Nephron (organoid): Measurements from ENCODE around the gene PSAPL1.

Source experiments
- H3K27ac Mint-ChIP-seq, 3 experiments: 2 replicates each; pipeline ENCODE4 v1.8.0; 2020; ENCODE audit warnings: mixed read lengths in 3 of 3, mild to moderate bottlenecking in 2 of 3, moderate library complexity in 1 of 3
- H3K27me3 Mint-ChIP-seq: 2 replicates; pipeline ENCODE4 v1.8.0; 2021; ENCODE audit warnings: low read depth, mild to moderate bottlenecking, moderate library complexity, mixed read lengths
- H3K36me3 Mint-ChIP-seq: 2 replicates; pipeline ENCODE4 v1.8.0; 2020; ENCODE audit warnings: low read depth, mixed read lengths
- H3K4me1 Mint-ChIP-seq: 2 replicates; pipeline ENCODE4 v1.8.0; 2020; ENCODE audit warnings: mixed read lengths
- H3K4me3 Mint-ChIP-seq, 3 experiments: 2 replicates each; pipeline ENCODE4 v1.8.0; 2020; ENCODE audit warnings: mild to moderate bottlenecking in 3 of 3, mixed read lengths in 3 of 3, moderate library complexity in 2 of 3
- H3K9me3 Mint-ChIP-seq: 2 replicates; pipeline ENCODE4 v1.8.0; 2020; ENCODE audit warnings: mixed read lengths
- TF ChIP-seq, protein P1 (sequence below), 3 experiments: fragments of 200-600 bp; sonication (generic); IDR thresholded peaks; one replicate each; pipeline ENCODE4 v1.5.0; 2021; ENCODE audit warnings: antibody characterized with exemption in 3 of 3; ENCODE audit not compliant: unreplicated experiment in 3 of 3

PSAPL1 gene

DNA sequence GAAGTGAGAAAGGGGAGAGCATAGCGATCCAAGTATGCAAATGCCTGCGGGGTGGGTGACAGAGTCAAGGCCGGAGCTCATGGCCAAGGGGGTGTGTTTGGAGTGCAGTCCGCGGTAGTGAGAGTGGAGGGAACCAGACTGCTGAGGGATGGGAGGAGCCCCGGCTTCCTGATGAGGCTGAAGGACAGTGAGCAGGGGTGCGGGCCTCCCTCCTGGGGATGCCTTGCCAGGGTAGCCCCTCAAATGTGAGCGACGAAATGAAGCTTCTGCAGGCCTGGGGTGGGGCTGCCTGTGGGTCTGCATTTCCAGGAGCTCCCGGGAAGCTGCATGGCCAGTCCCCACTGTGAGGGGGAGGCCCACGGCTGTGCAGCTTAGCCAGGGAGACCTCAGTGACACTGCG, 45.0 kb downstream of the PSAPL1 start:
- no peaks in the 10 kb centered on the region for H3K36me3 Mint-ChIP-seq
- TF ChIP-seq, protein P1, sequence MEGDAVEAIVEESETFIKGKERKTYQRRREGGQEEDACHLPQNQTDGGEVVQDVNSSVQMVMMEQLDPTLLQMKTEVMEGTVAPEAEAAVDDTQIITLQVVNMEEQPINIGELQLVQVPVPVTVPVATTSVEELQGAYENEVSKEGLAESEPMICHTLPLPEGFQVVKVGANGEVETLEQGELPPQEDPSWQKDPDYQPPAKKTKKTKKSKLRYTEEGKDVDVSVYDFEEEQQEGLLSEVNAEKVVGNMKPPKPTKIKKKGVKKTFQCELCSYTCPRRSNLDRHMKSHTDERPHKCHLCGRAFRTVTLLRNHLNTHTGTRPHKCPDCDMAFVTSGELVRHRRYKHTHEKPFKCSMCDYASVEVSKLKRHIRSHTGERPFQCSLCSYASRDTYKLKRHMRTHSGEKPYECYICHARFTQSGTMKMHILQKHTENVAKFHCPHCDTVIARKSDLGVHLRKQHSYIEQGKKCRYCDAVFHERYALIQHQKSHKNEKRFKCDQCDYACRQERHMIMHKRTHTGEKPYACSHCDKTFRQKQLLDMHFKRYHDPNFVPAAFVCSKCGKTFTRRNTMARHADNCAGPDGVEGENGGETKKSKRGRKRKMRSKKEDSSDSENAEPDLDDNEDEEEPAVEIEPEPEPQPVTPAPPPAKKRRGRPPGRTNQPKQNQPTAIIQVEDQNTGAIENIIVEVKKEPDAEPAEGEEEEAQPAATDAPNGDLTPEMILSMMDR (IDR thresholded peaks at IDR 0.05; ENCODE audit: unreplicated experiment in 3 of 3) = no peak
- no peak overlapping the region for H3K27ac Mint-ChIP-seq
- peaks cover 30% of the 10 kb centered on the region for H3K27me3 Mint-ChIP-seq
- peaks cover 45% of the 10 kb centered on the region for H3K4me1 Mint-ChIP-seq
- no peak overlapping the region for H3K4me3 Mint-ChIP-seq
- H3K9me3 Mint-ChIP-seq = no peaks in the 10 kb centered on the region

DNA sequence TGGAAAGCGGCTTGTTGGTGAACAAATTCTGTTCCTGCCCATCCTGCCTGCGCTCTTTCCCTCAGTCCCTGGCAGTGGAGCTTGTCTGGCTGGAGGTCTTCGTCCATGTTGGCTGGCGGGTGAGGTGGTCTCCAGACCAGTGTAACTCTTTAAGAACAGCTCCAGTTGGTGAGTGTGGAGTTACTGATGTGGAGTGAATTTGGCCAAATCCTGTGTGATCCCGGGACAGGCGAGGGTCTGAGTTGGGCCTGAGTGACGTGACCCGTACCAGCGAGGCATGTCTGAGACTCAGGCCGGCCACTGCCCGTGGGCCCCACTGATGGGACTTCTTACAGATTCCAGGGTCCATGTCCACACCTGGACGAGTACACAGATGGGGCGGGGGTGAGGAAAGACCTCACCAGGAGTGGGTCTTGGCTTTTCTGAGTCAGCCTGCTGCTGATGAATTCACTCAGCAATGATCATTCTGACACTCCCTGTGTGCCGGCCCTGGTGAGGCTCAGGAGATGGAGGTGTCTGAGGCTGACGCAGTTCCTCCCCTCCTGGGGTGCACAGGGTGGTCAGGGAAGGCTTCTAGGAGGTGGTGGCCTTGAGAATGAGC, 45.5 kb downstream of the PSAPL1 start:
- Mint-ChIP-seq H3K4me3 (no peak overlapping the region), H3K4me1 (peaks cover 40% of the 10 kb centered on the region), H3K27ac (no peak overlapping the region), H3K36me3 (no peaks in the 10 kb centered on the region), H3K27me3 (peaks cover 26% of the 10 kb centered on the region), H3K9me3 (no peaks in the 10 kb centered on the region)
- TF ChIP-seq, protein P1 (IDR thresholded peaks at IDR 0.05; ENCODE audit: unreplicated experiment in 3 of 3) = no peak

DNA sequence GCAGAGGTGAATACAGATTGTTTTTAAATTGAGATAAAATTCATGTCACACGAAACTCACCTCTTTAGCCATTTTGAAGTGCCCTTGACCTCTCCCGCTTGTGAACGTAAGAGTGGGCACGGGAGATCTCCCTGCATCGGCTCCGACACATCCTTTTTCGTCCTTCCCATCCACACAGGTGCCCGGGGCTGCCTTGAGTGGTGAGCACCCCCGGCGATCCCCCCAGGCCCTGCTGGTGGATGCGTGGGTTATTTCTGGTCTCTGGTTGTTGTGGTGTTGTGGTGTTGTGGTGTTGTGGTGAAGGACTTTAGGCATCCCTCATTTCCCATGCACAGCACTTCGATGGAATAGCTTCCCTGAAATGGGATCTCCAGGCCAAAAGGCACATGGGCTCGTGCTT, 46.1 kb downstream of the PSAPL1 start:
- Mint-ChIP-seq H3K27ac (no peak overlapping the region), H3K4me3 (no peak overlapping the region), H3K4me1 (peaks cover 38% of the 10 kb centered on the region), H3K36me3 (no peaks in the 10 kb centered on the region), H3K27me3 (peaks cover 23% of the 10 kb centered on the region), H3K9me3 (no peaks in the 10 kb centered on the region)
- TF ChIP-seq, protein P1 (IDR thresholded peaks at IDR 0.05; ENCODE audit: unreplicated experiment in 3 of 3) = no peak

DNA sequence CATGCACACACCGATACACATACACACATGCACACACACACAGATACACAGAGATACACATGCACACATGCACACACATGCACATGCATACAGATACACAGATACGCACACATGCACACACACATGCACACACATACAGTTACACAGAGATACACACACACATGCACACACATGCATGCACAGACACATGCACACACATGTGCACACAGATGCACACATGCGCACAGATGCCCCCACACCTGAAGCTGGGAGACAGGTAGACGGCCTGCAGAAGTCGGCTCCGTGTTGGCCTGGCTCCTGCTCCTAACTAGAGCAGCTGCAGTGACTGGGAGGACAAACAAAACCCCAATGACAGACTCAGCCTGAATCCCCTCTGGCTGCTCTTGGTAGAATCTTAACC, 46.8 kb downstream of the PSAPL1 start:
- H3K9me3 Mint-ChIP-seq = no peaks in the 10 kb centered on the region
- peaks cover 38% of the 10 kb centered on the region for H3K4me1 Mint-ChIP-seq
- H3K4me3 Mint-ChIP-seq = no peak overlapping the region
- peaks cover 19% of the 10 kb centered on the region for H3K27me3 Mint-ChIP-seq
- TF ChIP-seq, protein P1 (IDR thresholded peaks at IDR 0.05; ENCODE audit: unreplicated experiment in 3 of 3) = no peak
- H3K36me3 Mint-ChIP-seq = no peaks in the 10 kb centered on the region
- no peak overlapping the region for H3K27ac Mint-ChIP-seq

DNA sequence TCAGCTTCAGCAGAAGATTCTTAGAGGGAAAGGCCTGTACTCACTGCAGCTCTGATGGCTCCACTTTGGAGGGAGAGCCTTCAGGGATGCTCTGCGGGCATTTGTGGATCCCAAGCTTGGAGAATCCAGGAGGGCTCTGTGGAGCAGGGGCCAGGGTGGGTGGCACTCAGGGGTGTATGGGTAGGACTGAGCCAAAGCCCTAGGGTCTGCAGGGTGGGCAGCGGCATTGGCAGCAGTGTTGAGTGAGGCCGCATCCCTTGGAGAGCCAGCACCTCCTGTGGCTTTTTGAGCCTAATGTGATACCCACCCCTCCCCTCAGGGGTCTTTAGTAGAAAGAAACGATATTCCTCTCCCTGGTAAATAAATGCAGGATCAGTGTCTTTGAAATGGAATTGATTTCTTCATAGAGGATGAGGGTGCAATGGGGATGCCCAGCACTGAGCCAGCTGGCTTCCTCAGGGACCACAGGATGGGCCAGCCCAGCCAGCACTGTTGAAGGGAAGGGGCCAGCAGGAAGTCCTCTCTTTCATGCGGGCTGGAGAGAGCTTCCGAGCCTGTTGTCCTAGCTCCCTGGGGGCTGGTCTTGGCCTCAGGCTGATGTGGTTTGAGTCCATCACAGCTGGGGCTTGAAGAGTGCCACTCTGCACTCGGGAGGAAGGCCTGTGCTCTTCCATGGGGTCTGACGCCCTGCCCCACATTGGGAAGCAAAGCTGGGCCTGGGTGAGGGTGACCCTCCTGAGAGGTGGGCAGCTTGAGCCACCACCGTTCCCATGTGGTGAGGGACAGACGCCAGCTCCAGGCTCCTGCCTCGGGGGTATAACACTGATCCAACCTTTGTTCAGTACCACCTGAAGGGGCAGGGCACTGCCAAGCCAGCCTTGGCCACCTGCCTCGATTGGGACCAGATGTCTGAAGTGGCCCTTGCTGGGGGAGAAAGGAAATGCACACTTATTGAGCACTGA, 49.5 kb downstream of the PSAPL1 start:
- H3K27ac Mint-ChIP-seq = no peak overlapping the region
- H3K27me3 Mint-ChIP-seq = peaks cover 18% of the 10 kb centered on the region
- H3K4me3 Mint-ChIP-seq = no peak overlapping the region
- no peaks in the 10 kb centered on the region for H3K9me3 Mint-ChIP-seq
- TF ChIP-seq, protein P1 (IDR thresholded peaks at IDR 0.05; ENCODE audit: unreplicated experiment in 3 of 3) = no peak
- H3K4me1 Mint-ChIP-seq = peaks cover 48% of the 10 kb centered on the region
- H3K36me3 Mint-ChIP-seq = no peaks in the 10 kb centered on the region
